HFFc6 (cell line): Measurements from ENCODE around the gene TMEM119. TPM values are rescaled to one million over a fixed set of nuclear protein-coding genes. Genes with fewer than 3 reads are reported as not detected.

ENCODE experiments used
- DNase-seq: peaks from one replicate; pipeline ENCODE4 v3.0.0-alpha.2; 2018
- H3K27ac Mint-ChIP-seq: 2 replicates; pipeline ENCODE4 v1.8.0; 2020; ENCODE audit warnings: mild to moderate bottlenecking, mixed read lengths
- H3K27me3 Mint-ChIP-seq: 2 replicates; pipeline ENCODE4 v1.8.0; 2021; ENCODE audit warnings: mild to moderate bottlenecking, moderate library complexity, mixed read lengths; ENCODE audit not compliant: insufficient read depth
- H3K36me3 Mint-ChIP-seq: 2 replicates; pipeline ENCODE4 v1.8.0; 2021; ENCODE audit warnings: low read depth, mixed read lengths
- H3K4me1 Mint-ChIP-seq: 2 replicates; pipeline ENCODE4 v1.8.0; 2020; ENCODE audit warnings: low read depth, mixed read lengths
- H3K4me3 Mint-ChIP-seq: 2 replicates; pipeline ENCODE4 v1.8.0; 2020; ENCODE audit warnings: mild to moderate bottlenecking, moderate library complexity, mixed read lengths
- H3K9me3 Mint-ChIP-seq: 2 replicates; pipeline ENCODE4 v1.8.0; 2020; ENCODE audit warnings: mild to moderate bottlenecking, mixed read lengths
- total RNA-seq, 6 experiments: library from RNA; stranded (reverse); fragmentation: NEBNext Ultra II Directional; extraction: Animal tissue kit (Norgen Biotek cat#: 25700); gene quantifications; 2 replicates in 1 of 6; 3 replicates in 5 of 6; pipeline ENCODE4 v1.2.3, GENCODE V29; 2021
- TF ChIP-seq, protein P1 (sequence below): fragments of 200-600 bp; sonication (generic); IDR thresholded peaks from 2 replicates; pipeline ENCODE4 v1.5.0; 2021; ENCODE audit warnings: antibody characterized with exemption, mild to moderate bottlenecking

Gene TMEM119
- total RNA-seq, 6 experiments from 2014 or later: 11.9 to 22.2 (median 19.1) TPM

DNA sequence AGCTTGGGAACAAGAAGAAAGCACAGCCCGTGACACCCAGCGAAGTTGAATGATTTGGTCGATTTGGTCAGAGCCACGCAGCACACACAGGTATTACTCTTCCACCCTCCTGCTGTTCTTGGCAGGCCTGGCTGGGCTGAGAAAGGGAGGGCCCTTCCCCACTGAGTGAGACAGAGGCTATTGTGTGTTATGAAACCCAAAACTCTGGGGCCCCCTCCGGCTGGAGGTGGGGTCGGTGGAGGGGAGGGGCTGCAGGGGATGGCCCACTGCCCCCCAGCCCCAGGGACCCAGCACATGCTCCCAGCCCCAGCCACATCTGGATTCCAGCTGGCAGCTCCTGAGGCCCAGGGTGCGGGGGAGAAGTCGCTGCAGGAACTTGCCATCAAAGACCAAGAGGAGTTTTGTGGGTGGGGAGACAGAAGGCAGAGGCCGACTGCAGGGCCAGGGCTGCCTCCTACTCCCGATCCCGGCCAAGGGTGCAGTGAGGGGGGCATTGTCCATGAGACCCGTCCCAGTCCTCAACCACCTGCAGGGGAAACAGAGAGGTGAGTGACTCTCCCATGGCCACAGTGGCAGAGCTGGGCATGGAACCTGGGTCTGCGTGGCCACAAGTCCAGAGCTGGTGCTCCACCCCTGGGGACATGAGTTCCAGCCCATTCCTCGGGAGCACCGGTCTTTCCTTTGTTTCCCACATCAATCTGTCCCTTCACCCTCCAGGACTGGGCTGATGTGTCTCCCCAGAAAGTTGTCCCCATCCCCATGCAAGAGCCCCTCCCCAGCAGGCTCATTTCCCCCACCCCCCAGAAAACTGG, 8.7 kb downstream of the TMEM119 start:
- Mint-ChIP-seq H3K36me3 (no peaks in the 10 kb centered on the region), H3K4me1 (no peaks in the 10 kb centered on the region), H3K9me3 (no peaks in the 10 kb centered on the region), H3K4me3 (no peak overlapping the region), H3K27me3 (peaks cover 3% of the 10 kb centered on the region; the same call in 1 of the 2 replicates), H3K27ac (no peak overlapping the region)
- TF ChIP-seq, protein P1, sequence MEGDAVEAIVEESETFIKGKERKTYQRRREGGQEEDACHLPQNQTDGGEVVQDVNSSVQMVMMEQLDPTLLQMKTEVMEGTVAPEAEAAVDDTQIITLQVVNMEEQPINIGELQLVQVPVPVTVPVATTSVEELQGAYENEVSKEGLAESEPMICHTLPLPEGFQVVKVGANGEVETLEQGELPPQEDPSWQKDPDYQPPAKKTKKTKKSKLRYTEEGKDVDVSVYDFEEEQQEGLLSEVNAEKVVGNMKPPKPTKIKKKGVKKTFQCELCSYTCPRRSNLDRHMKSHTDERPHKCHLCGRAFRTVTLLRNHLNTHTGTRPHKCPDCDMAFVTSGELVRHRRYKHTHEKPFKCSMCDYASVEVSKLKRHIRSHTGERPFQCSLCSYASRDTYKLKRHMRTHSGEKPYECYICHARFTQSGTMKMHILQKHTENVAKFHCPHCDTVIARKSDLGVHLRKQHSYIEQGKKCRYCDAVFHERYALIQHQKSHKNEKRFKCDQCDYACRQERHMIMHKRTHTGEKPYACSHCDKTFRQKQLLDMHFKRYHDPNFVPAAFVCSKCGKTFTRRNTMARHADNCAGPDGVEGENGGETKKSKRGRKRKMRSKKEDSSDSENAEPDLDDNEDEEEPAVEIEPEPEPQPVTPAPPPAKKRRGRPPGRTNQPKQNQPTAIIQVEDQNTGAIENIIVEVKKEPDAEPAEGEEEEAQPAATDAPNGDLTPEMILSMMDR: no peak
- DNase-seq: no peak

GRCh38 chr12:108587826-108588225, 10.1 kb downstream of the TMEM119 start:
- H3K27me3 Mint-ChIP-seq: peaks cover 4% of the 10 kb centered on the region
- TF ChIP-seq, protein P1: no peak
- H3K27ac Mint-ChIP-seq: no peak overlapping the region
- H3K4me1 Mint-ChIP-seq: no peaks in the 10 kb centered on the region
- H3K4me3 Mint-ChIP-seq: no peak overlapping the region
- DNase-seq: no peak
- no peaks in the 10 kb centered on the region for H3K36me3 Mint-ChIP-seq
- H3K9me3 Mint-ChIP-seq: no peaks in the 10 kb centered on the region

DNA sequence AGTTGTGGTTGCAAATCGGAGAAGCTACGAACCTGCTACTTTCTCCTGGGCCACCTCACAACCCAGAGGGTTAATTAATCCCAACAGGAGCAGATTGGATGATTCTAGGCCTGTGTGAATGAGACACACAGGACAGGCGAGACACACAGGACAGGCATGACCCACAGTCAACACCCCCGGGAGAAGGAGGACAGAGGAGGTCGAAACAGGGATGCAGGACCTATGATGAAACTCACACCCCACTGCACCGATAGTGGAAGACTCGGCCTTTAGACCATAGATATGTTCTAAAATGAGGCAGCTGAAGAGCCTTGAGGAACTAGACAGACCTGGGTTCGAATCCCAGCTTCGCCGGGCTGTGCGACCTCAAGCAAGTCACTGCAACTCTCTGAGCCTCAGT, 11.6 kb downstream of the TMEM119 start:
- TF ChIP-seq, protein P1: no peak
- no peak overlapping the region for H3K27ac Mint-ChIP-seq
- H3K4me1 Mint-ChIP-seq: no peaks in the 10 kb centered on the region
- no peaks in the 10 kb centered on the region for H3K9me3 Mint-ChIP-seq
- H3K4me3 Mint-ChIP-seq: no peak overlapping the region
- H3K27me3 Mint-ChIP-seq: peaks cover 4% of the 10 kb centered on the region
- no peaks in the 10 kb centered on the region for H3K36me3 Mint-ChIP-seq
- no peak for DNase-seq

DNA sequence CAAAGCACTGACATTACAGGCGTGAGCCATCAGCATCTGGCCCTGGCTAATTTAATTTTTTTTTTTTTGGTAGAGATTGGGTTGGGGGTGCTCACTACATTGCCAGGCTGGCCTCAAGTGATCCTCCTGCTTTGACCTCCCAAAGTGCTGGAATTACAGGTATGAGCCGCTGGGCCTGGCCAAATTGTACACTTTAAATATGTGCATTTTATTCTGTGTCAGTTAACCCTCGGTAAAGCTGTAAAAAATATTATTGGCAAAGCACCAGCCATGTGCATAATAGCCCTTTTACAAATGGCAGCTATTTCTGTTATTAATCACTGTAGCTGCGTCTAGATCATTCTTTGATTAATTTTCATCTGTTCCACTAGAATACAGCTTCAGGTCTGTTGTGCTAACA, 12.0 kb downstream of the TMEM119 start:
- H3K36me3 Mint-ChIP-seq: no peaks in the 10 kb centered on the region
- no peaks in the 10 kb centered on the region for H3K9me3 Mint-ChIP-seq
- no peak overlapping the region for H3K27ac Mint-ChIP-seq
- H3K4me3 Mint-ChIP-seq: no peak overlapping the region
- peaks cover 4% of the 10 kb centered on the region for H3K27me3 Mint-ChIP-seq
- TF ChIP-seq, protein P1: no peak
- no peak for DNase-seq
- peaks cover under 1% of the 10 kb centered on the region for H3K4me1 Mint-ChIP-seq

- Mint-ChIP-seq H3K9me3 (no peaks in the 10 kb centered on the region), H3K36me3 (no peaks in the 10 kb centered on the region), H3K27ac (no peak overlapping the region), H3K4me1 (peaks cover 8% of the 10 kb centered on the region), H3K4me3 (no peak overlapping the region), H3K27me3 (peaks cover 4% of the 10 kb centered on the region)
- TF ChIP-seq, protein P1: no peak
- no peak for DNase-seq
Observed at GRCh38 chr12:108584456-108585065, 13.3 kb downstream of the TMEM119 start.
